H9 (cell line): ENCODE data around the gene PPHLN1. TPM values are rescaled to one million over a fixed set of nuclear protein-coding genes. Genes with fewer than 3 reads are reported as not detected.

Source experiments
- DNase-seq: peaks from one replicate; pipeline ENCODE4 v3.0.0-alpha.2; 2017
- H2AFZ ChIP-seq: one replicate; pipeline ENCODE4 v1.6.1; 2013; ENCODE audit warnings: mild to moderate bottlenecking, low read length, control low read depth, moderate library complexity
- H2AK5ac ChIP-seq: 2 replicates; pipeline ENCODE4 v1.6.1; 2013; ENCODE audit warnings: low read length, control low read depth, mixed read lengths; ENCODE audit not compliant: insufficient read length
- H2BK120ac ChIP-seq: one replicate; pipeline ENCODE4 v1.6.1; 2013; ENCODE audit warnings: low read depth, mild to moderate bottlenecking, low read length, control low read depth, inconsistent platforms; ENCODE audit not compliant: poor library complexity, severe bottlenecking
- H2BK12ac ChIP-seq: 2 replicates; pipeline ENCODE4 v1.6.1; 2013; ENCODE audit warnings: low read length, control low read depth, mixed read lengths, low read depth; ENCODE audit not compliant: insufficient read length
- H2BK15ac ChIP-seq: 2 replicates; pipeline ENCODE4 v1.6.1; 2013; ENCODE audit warnings: low read depth, low read length, control low read depth
- H2BK20ac ChIP-seq: one replicate; pipeline ENCODE4 v1.6.1; 2013; ENCODE audit warnings: low read depth, mild to moderate bottlenecking, low read length, control low read depth, inconsistent platforms; ENCODE audit not compliant: poor library complexity, severe bottlenecking
- H2BK5ac ChIP-seq: 2 replicates; pipeline ENCODE4 v1.6.1; 2013; ENCODE audit warnings: low read length, control low read depth, mixed read lengths; ENCODE audit not compliant: insufficient read length
- H3K14ac ChIP-seq: 2 replicates; pipeline ENCODE4 v1.6.1; 2013; ENCODE audit warnings: low read length, control low read depth; ENCODE audit not compliant: insufficient read depth
- H3K18ac ChIP-seq: 2 replicates; pipeline ENCODE4 v1.6.1; 2013; ENCODE audit warnings: low read depth, mild to moderate bottlenecking, mixed read lengths, low read length, control low read depth; ENCODE audit not compliant: insufficient read length
- H3K23ac ChIP-seq: 2 replicates; pipeline ENCODE4 v1.6.1; 2013; ENCODE audit warnings: low read length, control low read depth, mixed read lengths, low read depth; ENCODE audit not compliant: insufficient read length
- H3K23me2 ChIP-seq: 2 replicates; pipeline ENCODE4 v1.6.1; 2013; ENCODE audit warnings: low read depth, mild to moderate bottlenecking, mixed read lengths, low read length, control low read depth; ENCODE audit not compliant: insufficient read length, poor library complexity, severe bottlenecking
- H3K27ac ChIP-seq: 2 replicates; pipeline ENCODE4 v1.5.1; 2013; ENCODE audit warnings: low read length, control low read depth, mixed read lengths, low read depth; ENCODE audit not compliant: insufficient read length
- H3K27me3 ChIP-seq: 2 replicates; pipeline ENCODE4 v1.6.1; 2013; ENCODE audit warnings: low read length, control low read depth, inconsistent platforms; ENCODE audit not compliant: insufficient read depth
- H3K4ac ChIP-seq: 2 replicates; pipeline ENCODE4 v1.6.1; 2013; ENCODE audit warnings: low read depth, mild to moderate bottlenecking, control low read depth, inconsistent platforms, low read length, moderate library complexity
- H3K4me1 ChIP-seq: 2 replicates; pipeline ENCODE4 v1.6.1; 2013; ENCODE audit warnings: low read length, control low read depth, inconsistent platforms; ENCODE audit not compliant: insufficient read depth
- H3K4me2 ChIP-seq: 2 replicates; pipeline ENCODE4 v1.6.1; 2013; ENCODE audit warnings: low read length, control low read depth, mixed read lengths; ENCODE audit not compliant: insufficient read length, insufficient read depth
- H3K56ac ChIP-seq: 2 replicates; pipeline ENCODE4 v1.6.1; 2013; ENCODE audit warnings: low read depth, mild to moderate bottlenecking, mixed read lengths, low read length, control low read depth; ENCODE audit not compliant: insufficient read length
- H3K79me1 ChIP-seq: 2 replicates; pipeline ENCODE4 v1.6.1; 2013; ENCODE audit warnings: low read depth, mild to moderate bottlenecking, moderate library complexity, low read length, control low read depth, inconsistent platforms; ENCODE audit not compliant: insufficient read depth, poor library complexity, severe bottlenecking
- H3K79me2 ChIP-seq: 2 replicates; pipeline ENCODE4 v1.6.1; 2013; ENCODE audit warnings: low read length, control low read depth, inconsistent platforms; ENCODE audit not compliant: insufficient read depth
- H3K9ac ChIP-seq: 2 replicates; pipeline ENCODE4 v1.6.1; 2013; ENCODE audit warnings: low read length, control low read depth, mixed read lengths; ENCODE audit not compliant: insufficient read length; ENCODE audit errors: extremely low read depth
- H3K9me3 ChIP-seq: one replicate; pipeline ENCODE4 v1.6.1; 2013; ENCODE audit warnings: low read depth, low read length, inconsistent platforms; ENCODE audit not compliant: control insufficient read depth
- H3T11ph ChIP-seq: one replicate; pipeline ENCODE4 v1.6.1; 2013; ENCODE audit warnings: mild to moderate bottlenecking, low read length, control low read depth, inconsistent platforms
- H4K20me1 ChIP-seq: one replicate; pipeline ENCODE4 v1.6.1; 2013; ENCODE audit not compliant: control insufficient read depth, insufficient read length, insufficient read depth
- H4K5ac ChIP-seq: 2 replicates; pipeline ENCODE4 v1.6.1; 2013; ENCODE audit warnings: low read depth, mild to moderate bottlenecking, mixed read lengths, low read length, control low read depth; ENCODE audit not compliant: insufficient read length
- H4K8ac ChIP-seq: replicated peaks from 2 replicates; pipeline ENCODE4 v1.6.1; 2013; ENCODE audit warnings: low read length, control low read depth, mixed read lengths, low read depth; ENCODE audit not compliant: insufficient read length
- H4K91ac ChIP-seq: 2 replicates; pipeline ENCODE4 v1.6.1; 2013; ENCODE audit warnings: low read depth, mild to moderate bottlenecking, moderate library complexity, mixed read lengths, low read length, control low read depth; ENCODE audit not compliant: insufficient read length
- H3K27ac Mint-ChIP-seq, 3 experiments: 2 replicates in 2 of 3; 3 replicates in 1 of 3; pipeline ENCODE4 v1.8.0; 2020 to 2021; ENCODE audit warnings: mixed read lengths in 3 of 3, mild to moderate bottlenecking in 1 of 3, moderate library complexity in 1 of 3
- H3K27me3 Mint-ChIP-seq: 2 replicates; pipeline ENCODE4 v1.8.0; 2021; ENCODE audit warnings: low read depth, mild to moderate bottlenecking, moderate library complexity, mixed read lengths
- H3K36me3 Mint-ChIP-seq, 3 experiments: 2 replicates in 2 of 3; 3 replicates in 1 of 3; pipeline ENCODE4 v1.8.0; 2020 to 2021; ENCODE audit warnings: low read depth in 3 of 3, mixed read lengths in 3 of 3; ENCODE audit not compliant: insufficient read depth in 1 of 3
- H3K4me1 Mint-ChIP-seq, 2 experiments: 2 replicates each; pipeline ENCODE4 v1.8.0; 2020; ENCODE audit warnings: mixed read lengths in 2 of 2
- H3K4me3 Mint-ChIP-seq, 2 experiments: 2 replicates in 1 of 2; 3 replicates in 1 of 2; pipeline ENCODE4 v1.8.0; 2020 to 2021; ENCODE audit warnings: mild to moderate bottlenecking in 2 of 2, mixed read lengths in 2 of 2, moderate library complexity in 1 of 2
- H3K9me3 Mint-ChIP-seq, 2 experiments: 2 replicates in 1 of 2; 3 replicates in 1 of 2; pipeline ENCODE4 v1.8.0; 2020; ENCODE audit warnings: mild to moderate bottlenecking in 2 of 2, mixed read lengths in 2 of 2, moderate library complexity in 1 of 2
- CTCF ChIP-seq: fragments of 200-600 bp; sonication (generic); conservative IDR thresholded peaks from 3 replicates; pipeline ENCODE4 v1.8.0; 2021; ENCODE audit warnings: antibody characterized with exemption, mild to moderate bottlenecking
- WGBS: extraction: QIAGEN DNeasy Blood & Tissue Kit; methylation state at CpG from one replicate; pipeline ENCODE4 v1.1.7; 2013; ENCODE audit warnings: missing lambda C conversion rate, low lambda C conversion rate, mixed read lengths; ENCODE audit not compliant: insufficient read length; ENCODE audit errors: extremely low coverage; 5-methylcytosine and 5-hydroxymethylcytosine counted together
- total RNA-seq: library from RNA; stranded (reverse); gene quantifications from 2 replicates; pipeline ENCODE4 v1.2.1, GENCODE V29; 2021

PPHLN1 gene
- total RNA-seq, 1 experiment from 2014 or later, result 66.2 TPM

DNA sequence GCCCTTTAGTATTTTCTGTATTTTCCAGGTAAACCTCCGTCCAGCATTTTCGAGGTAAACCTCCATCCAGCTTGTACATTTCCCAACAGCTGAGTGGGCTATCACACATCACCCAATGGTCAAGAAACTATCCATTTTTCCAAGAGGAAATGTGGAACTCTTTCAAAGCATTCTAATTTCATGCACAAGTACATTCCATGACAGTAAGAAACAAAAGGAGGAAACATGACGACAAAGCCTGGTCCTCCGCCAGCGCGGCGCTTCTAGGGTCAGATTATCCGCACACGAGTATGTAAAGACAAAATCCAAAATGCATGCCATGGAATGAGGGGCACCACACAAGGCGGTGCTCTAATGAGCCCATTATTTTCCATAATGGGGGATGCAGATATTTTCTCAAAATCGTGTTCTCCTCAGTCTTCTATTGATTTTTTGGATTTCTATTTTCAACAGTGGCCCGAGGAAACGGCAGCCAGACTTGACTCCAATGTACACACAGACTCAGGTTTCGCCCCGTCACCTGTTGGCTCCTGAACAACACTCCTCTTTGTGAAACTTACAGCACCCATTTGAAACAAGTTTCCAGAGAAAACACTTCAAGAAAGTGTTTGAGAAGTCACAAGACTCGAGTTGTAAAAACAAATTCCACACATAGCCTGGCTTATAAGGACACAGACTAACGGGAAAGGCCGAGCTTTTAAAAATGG is 156.2 kb downstream of the PPHLN1 start:
- peak; percentile 34 for DNase-seq
- no peak overlapping the region for H3K23ac ChIP-seq
- H2BK15ac ChIP-seq, result no peak overlapping the region
- no peak overlapping the region for H4K8ac ChIP-seq
- H3K4me1 ChIP-seq, result peaks cover 9% of the 10 kb centered on the region
- peak overlapping the region; percentile 91 to 97 for H3K4me3 Mint-ChIP-seq
- H4K91ac ChIP-seq, result no peak overlapping the region
- no peak for TF ChIP-seq CTCF
- H3K9ac ChIP-seq, result peak overlapping the region; percentile 74
- H3K4me2 ChIP-seq, result peak overlapping the region; percentile 100
- H3K27me3 Mint-ChIP-seq, result peaks cover 31% of the 10 kb centered on the region
- H3K4ac ChIP-seq, result no peak overlapping the region
- H2AK5ac ChIP-seq, result no peak overlapping the region
- H3K9me3 ChIP-seq, result no peaks in the 10 kb centered on the region
- no peak overlapping the region for H2AFZ ChIP-seq
- H2BK5ac ChIP-seq, result no peak overlapping the region
- H3K27ac ChIP-seq, result no peak overlapping the region
- H3K18ac ChIP-seq, result no peak overlapping the region
- no peak overlapping the region for H2BK20ac ChIP-seq
- no peak overlapping the region for H3T11ph ChIP-seq
- peaks cover 18% of the 10 kb centered on the region for H3K23me2 ChIP-seq
- no peak overlapping the region for H3K56ac ChIP-seq
- H3K14ac ChIP-seq, result no peak overlapping the region
- peaks cover 0 to 4% of the 10 kb centered on the region in 2 experiments; a peak in 1 of 5 replicates for H3K9me3 Mint-ChIP-seq
- WGBS, result no CpG with 5 or more reads among the region's 18 CpGs
- no peak overlapping the region for H2BK12ac ChIP-seq
- H4K5ac ChIP-seq, result no peak overlapping the region
- peaks cover 4 to 11% (median 7%) of the 10 kb centered on the region in 3 experiments; a peak in 4 of 7 replicates for H3K36me3 Mint-ChIP-seq
- H3K79me2 ChIP-seq, result peaks cover 36% of the 10 kb centered on the region; the same call in 1 of the 2 replicates
- H3K27me3 ChIP-seq, result peaks cover 3% of the 10 kb centered on the region; the same call in 1 of the 2 replicates
- H2BK120ac ChIP-seq, result no peak overlapping the region
- no peaks in the 10 kb centered on the region for H3K79me1 ChIP-seq
- H3K27ac Mint-ChIP-seq, result peak overlapping the region in 2 of 3 experiments; percentile 24 to 70; a peak in 5 of 7 replicates
- H3K4me1 Mint-ChIP-seq, result peaks cover 72 to 73% of the 10 kb centered on the region in 2 experiments
- no peaks in the 10 kb centered on the region for H4K20me1 ChIP-seq
